Posterior vena cava (tissue), 2 donors: ENCODE data around the gene STAB2. TPM values are rescaled to one million over a fixed set of nuclear protein-coding genes. Genes with fewer than 3 reads are reported as not detected.
"Not testable (repeated sequence)": the region's sequence is repeated elsewhere in the genome, so short reads cannot be mapped to it uniquely, and the experiment has no call there.

Source experiments
- DNase-seq: peaks from one replicate; pipeline ENCODE4 v3.0.0-alpha.2; 2020; ENCODE audit warnings: low spot score
- intact Hi-C, 2 donors: fragments of 100-400 bp; cut with DNase I; formaldehyde crosslinking; loops; one replicate each; pipeline versions ENCODE4 v1.14.1 to v1.14.2; 2022 to 2023
- total RNA-seq, 2 donors: library from RNA; stranded (reverse); fragmentation: NEBNext Ultra II Directional; extraction: Animal tissue kit (Norgen Biotek cat#: 25700); gene quantifications; one replicate each; pipeline ENCODE4 v1.2.1, GENCODE V29; 2021
- donor health status: DM: yes; HTN: yes; CAD: no.
- donor health status: DM: yes; HTN: yes; CAD: no.

STAB2 gene
- total RNA-seq, 2 donors from 2014 or later: 0.46 to 1.2 TPM

GRCh38 chr12:103791350-103791920 lies 204.4 kb downstream of the STAB2 start:
- intact Hi-C loops: no loop called here
- DNase-seq: no peak

GRCh38 chr12:103793046-103793445 lies 206.0 kb downstream of the STAB2 start:
- intact Hi-C loops: no loop called here
- DNase-seq: no peak

- DNase-seq: no peak
- intact Hi-C loops: no loop called here
Observed at GRCh38 chr12:103793512-103794045, 206.5 kb downstream of the STAB2 start.

DNA sequence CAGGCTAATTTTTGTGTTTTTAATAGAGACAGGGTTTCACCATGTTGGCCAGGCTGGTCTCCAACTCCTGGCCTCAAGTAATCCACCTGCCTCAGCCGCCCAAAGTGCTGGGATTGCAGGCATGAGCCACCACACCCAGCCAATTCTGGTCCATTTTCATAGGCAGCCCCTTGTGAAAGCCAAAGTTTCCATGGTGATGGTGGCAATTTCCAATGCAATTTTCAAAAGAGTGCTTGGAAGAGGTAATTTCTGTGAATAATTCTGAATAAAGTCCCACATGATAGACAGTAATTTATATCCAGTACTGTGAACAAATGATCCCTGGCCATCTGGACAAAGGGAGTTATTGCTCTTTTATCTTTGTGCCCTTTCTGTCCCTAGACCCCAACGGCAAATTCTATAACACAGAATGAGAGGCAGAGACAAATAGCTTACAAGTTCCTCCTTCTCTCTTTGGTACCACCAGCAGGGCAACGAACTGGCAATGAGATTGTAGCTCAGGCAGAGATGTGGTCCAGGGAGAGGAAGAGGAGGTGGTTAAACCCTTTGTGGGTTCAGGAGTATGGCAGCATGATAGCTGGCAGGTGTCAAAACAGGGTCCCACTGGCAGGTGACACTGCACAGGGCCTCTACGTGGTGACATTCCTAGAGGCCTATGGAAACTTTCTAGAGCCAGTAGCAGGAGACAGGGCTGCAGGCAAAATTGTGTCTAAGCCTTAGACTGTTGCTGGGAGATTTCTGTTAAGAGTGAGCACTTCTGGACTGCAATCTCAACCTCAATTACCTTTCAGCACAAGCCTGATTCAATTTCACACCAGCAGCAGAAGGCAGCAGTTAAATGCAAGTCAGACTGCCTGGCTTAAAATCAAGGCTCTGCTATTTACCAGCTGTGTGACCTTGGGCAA lies 207.5 kb downstream of the STAB2 start:
- intact Hi-C loops: no loop called here
- DNase-seq: no peak

GRCh38 chr12:103798586-103798985 lies 211.5 kb downstream of the STAB2 start:
- intact Hi-C loops: no loop called here
- DNase-seq: no peak

GRCh38 chr12:103799504-103799856 lies 212.4 kb downstream of the STAB2 start:
- intact Hi-C loops: no loop called here

GRCh38 chr12:103799857-103800771 lies 213.0 kb downstream of the STAB2 start:
- peak; percentile 85 for DNase-seq
- intact Hi-C loops: loop anchor here in 1 of 2 donors (10.0 kb wide), 1 partner anchor 65 kb away; no protein-coding TSS in a partner anchor

More at GRCh38 chr12:103799504-103799856, 212.4 kb downstream of the STAB2 start:
- DNase-seq: no peak

GRCh38 chr12:103801709-103802585 lies 214.9 kb downstream of the STAB2 start:
- intact Hi-C loops: loop anchor here in 1 of 2 donors (10.0 kb wide), 1 partner anchor 63 kb away; no protein-coding TSS in a partner anchor
- no peak for DNase-seq

DNA sequence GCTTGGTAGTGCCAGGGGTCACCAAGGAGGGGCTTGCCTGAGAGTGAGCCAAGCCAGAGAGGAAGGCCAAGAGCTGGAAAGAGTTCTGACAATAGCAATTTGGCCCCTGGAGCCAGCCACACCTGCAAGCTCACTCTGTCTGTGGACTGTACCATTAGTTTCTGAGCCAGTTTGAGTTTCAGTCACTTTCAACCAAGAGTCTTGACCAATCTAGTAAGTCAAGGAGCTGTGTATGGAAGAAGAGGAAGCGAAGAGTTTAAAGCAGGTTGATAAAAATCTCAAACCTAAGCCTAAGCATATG lies 215.5 kb downstream of the STAB2 start:
- no peak for DNase-seq
- intact Hi-C loops: loop anchor here in 1 of 2 donors (10.0 kb wide), 1 partner anchor 62 kb away; no protein-coding TSS in a partner anchor

- no peak for DNase-seq
- intact Hi-C loops: loop anchor here in 1 of 2 donors (10.0 kb wide), 1 partner anchor 61 kb away; no protein-coding TSS in a partner anchor
Observed at GRCh38 chr12:103803847-103804246, 216.8 kb downstream of the STAB2 start.

GRCh38 chr12:103805655-103806360 lies 218.7 kb downstream of the STAB2 start:
- no peak for DNase-seq
- intact Hi-C loops: loop anchor here in 1 of 2 donors (10.0 kb wide), 1 partner anchor 59 kb away; no protein-coding TSS in a partner anchor

GRCh38 chr12:103806803-103807202 lies 219.7 kb downstream of the STAB2 start:
- intact Hi-C loops: loop anchor here in 1 of 2 donors (10.0 kb wide), 1 partner anchor 58 kb away; no protein-coding TSS in a partner anchor
- no peak for DNase-seq

GRCh38 chr12:103807561-103808238 lies 220.6 kb downstream of the STAB2 start:
- intact Hi-C loops: loop anchor here in 1 of 2 donors (10.0 kb wide), 1 partner anchor 57 kb away; no protein-coding TSS in a partner anchor

DNA sequence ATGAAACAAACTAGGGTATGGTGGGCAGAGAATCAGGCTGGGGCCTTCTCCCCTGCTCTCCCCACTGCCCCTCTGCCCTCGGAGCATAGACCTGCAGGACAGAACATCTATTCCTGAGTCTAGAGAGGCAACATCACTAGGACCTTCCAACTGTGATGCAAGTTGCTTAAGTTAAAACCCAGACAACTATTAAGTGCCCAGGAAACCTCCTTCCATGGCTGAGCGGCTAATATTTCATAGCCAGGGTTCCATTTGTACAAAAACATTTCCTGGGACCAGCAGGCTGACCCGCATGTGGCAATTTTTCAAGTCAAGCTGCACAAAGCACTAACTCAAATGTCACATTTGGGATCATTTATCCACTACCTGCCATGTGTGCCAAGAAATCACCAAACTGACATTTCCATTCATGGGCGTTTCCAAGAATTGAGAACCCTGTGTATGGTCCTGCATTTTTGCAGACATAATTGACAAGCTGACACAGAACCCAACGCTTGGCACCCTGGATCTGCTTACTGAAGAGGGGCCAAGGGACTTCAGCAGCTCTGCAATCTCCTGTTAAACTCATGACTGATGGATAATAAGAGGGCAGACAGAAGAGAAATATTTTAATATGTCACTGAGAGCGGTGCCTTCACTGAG lies 221.3 kb downstream of the STAB2 start:
- intact Hi-C loops: loop anchor here in 1 of 2 donors (10.0 kb wide), 1 partner anchor 56 kb away; no protein-coding TSS in a partner anchor
- DNase-seq: no peak

More at GRCh38 chr12:103807561-103808238, 220.6 kb downstream of the STAB2 start:
- no peak for DNase-seq

DNA sequence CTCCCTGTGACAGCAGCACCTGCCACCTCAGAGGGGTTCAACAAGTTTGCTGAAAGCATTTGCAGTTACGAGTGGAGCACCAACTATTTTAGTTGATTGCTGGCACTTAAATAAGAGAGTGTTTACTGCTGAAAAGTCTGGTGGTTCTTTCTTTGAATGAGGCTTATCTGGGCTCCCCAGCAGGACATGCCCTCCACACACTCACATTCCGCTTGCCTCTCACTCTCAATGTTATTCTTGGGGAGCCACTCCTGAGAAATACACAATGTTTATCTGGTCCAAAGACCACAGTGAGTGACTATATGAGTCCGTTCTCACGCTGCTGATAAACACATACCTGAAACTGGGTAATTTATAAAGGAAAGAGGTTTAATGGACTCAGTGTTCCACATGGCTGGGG lies 222.1 kb downstream of the STAB2 start:
- intact Hi-C loops: loop anchor here in 1 of 2 donors (10.0 kb wide), 1 partner anchor 56 kb away; no protein-coding TSS in a partner anchor

GRCh38 chr12:103809639-103810038 lies 222.6 kb downstream of the STAB2 start:
- not testable (repeated sequence) for DNase-seq
- intact Hi-C loops: loop anchor here in 1 of 2 donors (10.0 kb wide), 1 partner anchor 55 kb away; no protein-coding TSS in a partner anchor

More for the DNA sequence above, 222.1 kb downstream of the STAB2 start:
- no peak for DNase-seq
